GM12891 (cell line): Measurements from ENCODE around the gene DYSF.

Experiments used
- DNase-seq: peaks from one replicate; pipeline ENCODE4 v3.0.0; 2011; ENCODE audit warnings: low spot score; ENCODE audit not compliant: insufficient read length
- FAIRE-seq: peaks from 2 replicates; lab custom pipeline; 2011; peaks lifted over from hg19 to GRCh38; lab: Jason Lieb, UNC
- PAX5 ChIP-seq: IDR thresholded peaks from 2 replicates; pipeline ENCODE4 v1.6.1; 2011; ENCODE audit warnings: low read length, moderate library complexity, mild to moderate bottlenecking; ENCODE audit not compliant: insufficient read depth, severe bottlenecking
- POLR2A ChIP-seq: IDR thresholded peaks from 2 replicates; pipeline ENCODE4 v1.6.1; 2011; ENCODE audit warnings: low read depth, low read length, control low read depth
- POLR2AphosphoS5 ChIP-seq: IDR thresholded peaks from 2 replicates; pipeline ENCODE4 v1.6.1; 2011; ENCODE audit warnings: low read depth, low read length, control low read depth
- POU2F2 ChIP-seq: IDR thresholded peaks from 2 replicates; pipeline ENCODE4 v1.6.1; 2011; ENCODE audit warnings: low read depth, mild to moderate bottlenecking, control low read depth, low read length, moderate library complexity
- SPI1 ChIP-seq: IDR thresholded peaks from 2 replicates; pipeline ENCODE4 v1.6.1; 2011; ENCODE audit warnings: low read depth, low read length, control low read depth
- TAF1 ChIP-seq: IDR thresholded peaks from 2 replicates; pipeline ENCODE4 v1.6.1; 2011; ENCODE audit warnings: low read depth, low read length, control low read depth

The DYSF gene

GRCh38 chr2:71704688-71705087 is 251.3 kb downstream of the DYSF start:
- DNase-seq: no peak
- TF ChIP-seq POLR2A: no peak
- FAIRE-seq: no peak

- FAIRE-seq (no peak), DNase-seq (no peak)
- TF ChIP-seq POLR2A (no peak), POLR2AphosphoS5 (no peak)
Measured at GRCh38 chr2:71705171-71705960, 252.0 kb downstream of the DYSF start.

- no peak for FAIRE-seq
Measured at GRCh38 chr2:71706121-71706520, 252.8 kb downstream of the DYSF start.

GRCh38 chr2:71706836-71707235 is 253.5 kb downstream of the DYSF start:
- FAIRE-seq (no peak), DNase-seq (no peak)
- no peak for TF ChIP-seq SPI1
- no peak for TF ChIP-seq POU2F2
- no peak for TF ChIP-seq POLR2A

More at GRCh38 chr2:71706121-71706520, 252.8 kb downstream of the DYSF start:
- TF ChIP-seq TAF1 (no peak), POLR2A (no peak), PAX5 (no peak), POU2F2 (no peak), SPI1 (no peak), POLR2AphosphoS5 (no peak)
- no peak for DNase-seq

GRCh38 chr2:71710367-71711132 is 257.2 kb downstream of the DYSF start:
- FAIRE-seq (no peak), DNase-seq (no peak)
- TF ChIP-seq POLR2A (no peak), POLR2AphosphoS5 (no peak), SPI1 (no peak), TAF1 (no peak), PAX5 (no peak), POU2F2 (no peak)

- FAIRE-seq (no peak), DNase-seq (no peak)
- TF ChIP-seq SPI1: no peak
- TF ChIP-seq POLR2AphosphoS5: no peak
- TF ChIP-seq POLR2A: no peak
- no peak for TF ChIP-seq TAF1
- TF ChIP-seq POU2F2: no peak
- TF ChIP-seq PAX5: no peak
Measured at GRCh38 chr2:71711133-71711855, 257.9 kb downstream of the DYSF start.

GRCh38 chr2:71712158-71712818 is 258.9 kb downstream of the DYSF start:
- no peak for TF ChIP-seq POLR2AphosphoS5
- TF ChIP-seq POLR2A: no peak
- no peak for TF ChIP-seq PAX5
- no peak for TF ChIP-seq TAF1
- no peak for TF ChIP-seq SPI1
- FAIRE-seq (no peak), DNase-seq (no peak)

GRCh38 chr2:71713581-71714580 is 260.5 kb downstream of the DYSF start:
- TF ChIP-seq POLR2A: no peak
- no peak for TF ChIP-seq POU2F2
- TF ChIP-seq SPI1: no peak
- TF ChIP-seq TAF1: no peak
- TF ChIP-seq POLR2AphosphoS5: no peak
- TF ChIP-seq PAX5: no peak
- FAIRE-seq: no peak

More at GRCh38 chr2:71713581-71714580, 260.5 kb downstream of the DYSF start:
- DNase-seq: no peak
